ENCODE results near the gene OXNAD1.

Gene OXNAD1

DNA sequence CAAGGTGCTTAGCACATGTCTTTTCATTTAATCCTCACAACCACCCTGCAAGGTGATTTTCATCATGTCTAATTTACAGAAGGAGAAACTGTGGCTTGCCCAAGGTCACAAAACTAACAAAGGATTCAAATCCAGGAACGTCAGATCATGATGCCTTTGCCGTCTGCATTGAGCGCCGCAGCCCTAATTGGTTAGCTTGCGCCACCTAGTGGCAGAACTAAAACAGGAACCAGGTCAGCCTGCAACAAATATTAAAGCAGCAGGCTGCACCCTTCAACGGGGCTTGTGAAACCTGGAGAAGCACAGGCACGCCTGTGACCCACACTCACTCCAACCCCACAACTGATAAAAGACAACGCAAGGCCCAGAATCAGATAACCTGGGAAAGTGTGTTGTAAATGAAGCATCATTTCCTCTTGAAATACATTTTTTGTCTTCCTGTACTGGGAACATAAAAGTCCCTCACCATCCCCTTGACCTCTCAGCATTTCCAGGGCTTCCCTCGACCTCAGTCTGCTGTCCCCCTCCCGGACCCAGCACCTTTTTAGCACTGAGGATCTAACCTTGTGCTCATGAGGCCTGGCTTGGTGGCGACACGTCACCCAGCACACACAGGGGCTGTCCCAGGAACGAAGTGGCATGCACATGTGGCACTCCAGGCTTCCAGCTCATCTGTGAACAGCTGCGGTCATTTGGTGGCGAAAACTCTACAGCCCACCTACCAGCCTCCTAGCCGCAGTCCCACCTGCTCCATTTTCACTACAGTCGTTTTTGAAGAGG lies 17.5 kb upstream of the OXNAD1 start:
- peak; percentile 74 for DNase-seq

DNA sequence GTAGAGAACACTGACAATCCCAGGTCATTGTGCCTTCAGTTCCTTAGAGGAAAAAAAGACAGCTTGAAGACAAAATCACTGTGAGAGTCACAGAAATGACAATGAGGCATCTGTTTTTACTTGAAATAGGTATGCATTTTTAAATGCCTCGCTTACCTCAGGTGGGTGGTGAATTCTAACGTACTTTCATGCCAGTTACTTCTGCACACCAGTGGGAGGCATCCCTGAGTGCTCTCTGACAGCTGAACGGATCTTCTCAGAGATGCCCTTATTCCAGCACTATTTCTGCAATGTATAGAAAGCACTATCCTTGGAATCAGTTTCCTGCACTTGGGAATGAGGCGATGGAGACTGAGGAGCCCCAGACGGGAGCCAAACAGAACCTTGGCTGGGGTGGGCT lies 16.5 kb upstream of the OXNAD1 start:
- DNase-seq: no peak

DNA sequence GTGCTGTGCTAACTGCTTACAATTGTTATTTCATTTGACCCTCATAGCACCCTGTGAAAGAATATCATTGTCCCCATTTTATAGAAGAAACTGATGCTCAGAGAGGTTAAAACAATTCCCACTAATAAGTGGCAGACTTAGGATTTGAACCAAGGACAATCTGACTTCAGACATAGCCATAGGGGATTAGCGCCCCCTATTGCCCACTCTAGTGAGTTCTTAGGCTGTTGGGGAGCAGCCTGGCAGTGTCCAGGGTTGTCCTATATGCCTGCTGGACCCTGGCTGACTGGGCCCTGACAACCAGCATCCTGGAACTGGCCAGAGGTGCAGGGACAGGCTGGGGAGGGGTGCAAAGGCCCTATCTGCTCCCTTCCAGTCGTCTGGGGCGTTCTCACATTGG lies 15.7 kb upstream of the OXNAD1 start:
- peak; percentile 9 for DNase-seq

DNA sequence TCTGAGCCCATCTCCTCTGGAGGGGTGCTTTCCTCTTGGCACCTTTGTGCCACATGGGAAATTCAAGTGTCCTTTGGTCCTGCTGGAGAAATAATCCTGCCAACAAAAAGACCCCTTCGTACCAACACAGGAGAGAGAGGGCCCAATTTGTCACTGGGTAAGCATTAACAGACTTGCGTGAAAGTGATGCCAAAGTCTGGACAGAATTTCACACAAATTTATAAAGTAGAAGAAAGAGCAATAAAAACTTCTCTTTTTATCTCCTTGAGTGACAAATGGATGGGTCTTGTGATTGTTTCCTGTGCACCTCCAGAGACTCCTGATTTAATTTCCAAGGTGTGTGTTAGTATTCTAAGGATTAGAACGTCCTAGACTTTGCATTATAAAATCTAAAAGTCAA lies 15.1 kb upstream of the OXNAD1 start:
- no peak for DNase-seq

DNA sequence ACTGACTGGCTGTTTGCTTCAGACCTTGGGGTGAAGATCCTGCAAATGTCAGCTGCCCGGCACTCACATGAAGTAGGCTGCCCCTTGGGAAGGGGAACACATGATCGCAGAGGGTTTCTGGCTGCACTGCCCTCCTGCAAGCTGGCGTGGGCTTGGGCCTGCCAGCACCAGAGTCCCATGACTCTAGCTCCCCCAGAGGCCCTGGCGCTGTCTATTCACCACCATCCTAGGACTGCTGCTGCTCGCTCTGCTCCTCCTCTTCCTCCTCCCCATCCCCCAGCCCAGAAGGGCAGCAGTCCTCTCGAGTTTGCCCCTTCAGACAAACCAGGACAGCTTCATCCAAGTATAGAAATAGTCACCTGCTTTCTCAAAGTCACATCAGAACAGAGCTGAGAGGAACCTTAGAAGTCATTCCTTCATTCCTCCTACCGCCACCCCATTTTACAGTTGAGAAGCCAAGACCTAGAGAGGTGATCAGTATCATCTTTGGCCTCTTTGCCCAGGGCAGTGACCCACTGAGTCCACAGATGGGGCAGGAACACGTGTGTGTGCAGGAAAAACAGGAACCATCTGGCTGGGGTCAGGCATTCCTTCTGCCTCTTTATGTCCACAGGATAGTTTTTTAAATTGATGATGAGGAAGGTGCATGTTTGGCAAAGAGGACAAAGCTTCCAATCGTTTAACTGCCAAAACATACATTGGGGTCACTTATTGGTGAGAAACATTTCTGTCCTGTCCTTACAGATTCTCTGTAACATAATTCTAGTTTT lies 13.5 kb upstream of the OXNAD1 start:
- DNase-seq: no peak

- peak; percentile 68 for DNase-seq
Observed at GRCh38 chr3:16252243-16252978, 12.6 kb upstream of the OXNAD1 start.

DNA sequence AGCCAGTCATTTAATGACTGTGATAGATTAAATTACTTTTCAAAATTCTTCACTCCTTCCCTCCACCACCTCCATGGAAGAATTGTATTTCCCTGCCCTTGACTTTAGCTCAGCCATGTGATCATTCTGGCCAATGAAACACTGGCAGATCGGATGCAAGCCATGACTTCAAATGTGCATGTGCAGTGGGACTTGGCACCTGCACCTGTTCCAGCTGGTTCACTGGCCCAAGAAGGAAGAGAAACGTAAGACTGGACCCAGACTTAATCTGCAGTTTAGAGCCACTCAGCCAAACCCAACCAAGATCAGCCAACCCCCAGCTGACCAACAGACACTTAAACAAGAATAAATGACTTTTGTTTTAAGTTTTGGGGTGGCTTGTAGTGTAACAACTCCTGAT lies 12.0 kb upstream of the OXNAD1 start:
- DNase-seq: peak; percentile 1

DNA sequence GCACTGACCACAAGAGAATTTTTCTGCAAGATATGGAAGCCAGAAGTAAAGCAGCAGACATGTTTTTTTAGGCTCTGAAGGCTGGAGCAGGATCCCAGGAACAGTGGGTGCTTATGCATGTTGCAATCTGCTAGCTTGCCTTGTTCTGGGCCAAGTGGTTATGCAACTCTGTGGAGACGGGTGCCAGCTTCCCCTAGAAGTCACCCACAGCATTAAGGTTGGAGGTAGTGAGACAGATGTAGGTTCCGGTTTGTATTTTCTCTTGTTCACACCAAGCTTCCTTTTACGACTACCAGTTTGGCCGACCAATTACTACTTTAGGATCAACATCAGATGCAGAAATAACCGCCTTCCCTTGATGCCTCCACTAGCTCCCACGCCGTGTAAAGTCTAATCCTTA lies 11.4 kb upstream of the OXNAD1 start:
- DNase-seq: no peak

DNA sequence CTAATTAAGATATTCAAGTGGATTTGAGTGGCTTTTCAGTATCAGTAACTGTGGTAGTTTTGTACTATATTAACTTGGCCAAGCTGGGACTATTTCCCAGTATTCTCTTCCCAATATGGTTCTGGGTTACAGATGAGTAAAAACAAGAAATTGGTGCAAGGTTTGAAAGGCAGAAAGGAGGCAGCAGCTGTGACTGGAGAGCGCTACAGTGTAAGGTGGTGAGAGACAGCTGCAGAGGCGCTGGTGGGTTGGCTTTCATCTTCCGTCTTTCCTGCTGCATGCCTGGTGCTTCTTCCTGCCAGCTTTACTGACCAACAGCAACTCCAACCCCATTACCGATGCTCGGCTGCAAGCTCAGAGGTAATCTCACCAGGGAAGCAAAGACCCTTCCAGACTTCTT lies 10.1 kb upstream of the OXNAD1 start:
- no peak for DNase-seq

DNA sequence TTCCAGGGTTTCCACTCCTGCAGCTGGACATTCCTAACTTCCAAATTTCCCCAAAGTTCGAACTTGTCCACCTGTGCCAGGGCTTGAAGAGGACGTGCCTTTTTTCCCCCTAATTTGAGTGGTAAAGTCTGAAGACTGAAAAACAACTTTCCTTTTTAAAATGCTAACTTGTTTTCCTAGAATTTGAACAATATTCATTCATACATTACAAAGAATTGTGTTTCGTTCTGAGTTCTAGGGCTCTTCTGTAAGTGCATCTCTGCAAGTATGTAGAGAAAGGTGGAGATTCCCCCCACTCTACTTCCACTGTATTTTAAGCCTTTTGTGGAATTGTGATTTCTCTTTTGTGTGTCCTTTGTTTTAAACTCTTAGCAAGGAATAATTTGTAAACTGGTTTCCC lies 9.7 kb upstream of the OXNAD1 start:
- DNase-seq: no peak

DNA sequence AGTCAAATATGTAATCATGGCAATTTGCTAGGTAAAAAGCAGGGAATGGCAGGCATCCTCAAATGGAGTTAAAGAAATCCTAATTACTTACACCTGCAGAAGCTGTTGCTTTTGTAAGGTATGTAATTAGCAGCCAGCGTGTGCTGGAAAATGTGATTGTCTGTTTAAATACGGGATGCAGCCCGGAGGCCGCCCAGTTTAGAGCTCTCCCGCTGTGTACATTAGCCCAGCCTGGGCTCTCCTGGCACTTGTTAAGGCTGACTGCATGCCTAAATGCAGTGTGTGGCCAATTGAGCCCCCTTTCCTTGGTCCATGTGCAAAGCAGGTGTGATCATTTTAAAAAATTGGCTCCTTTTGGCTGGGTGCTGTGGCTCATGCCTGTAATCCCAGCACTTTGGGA lies 9.3 kb upstream of the OXNAD1 start:
- no peak for DNase-seq

DNA sequence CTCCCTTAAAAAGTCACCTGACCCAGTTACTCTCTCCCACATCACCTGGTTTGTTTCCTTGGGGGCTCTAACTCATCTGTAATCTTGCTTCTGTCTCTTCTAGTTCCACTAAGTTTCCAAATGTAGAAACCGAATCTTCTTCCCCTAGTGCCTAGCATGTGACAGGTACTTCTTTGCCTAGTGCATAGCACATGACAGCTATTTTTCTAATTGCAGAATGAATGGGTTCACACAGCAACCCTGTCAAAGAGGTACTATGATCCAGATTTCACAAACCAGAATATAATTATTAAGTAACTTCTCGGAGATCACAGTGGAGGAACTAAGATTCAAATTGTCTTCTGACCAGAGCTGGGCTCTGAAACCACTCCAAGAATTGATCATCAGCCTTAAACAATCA lies 7.7 kb upstream of the OXNAD1 start:
- no peak for DNase-seq

- DNase-seq: no peak
Observed at GRCh38 chr3:16258177-16258576, 6.8 kb upstream of the OXNAD1 start.

- DNase-seq: no peak
Observed at GRCh38 chr3:16258866-16259265, 6.1 kb upstream of the OXNAD1 start.

- no peak for DNase-seq
Observed at GRCh38 chr3:16260046-16260445, 5.0 kb upstream of the OXNAD1 start.

GRCh38 chr3:16262174-16262573 lies 2.8 kb upstream of the OXNAD1 start:
- DNase-seq: no peak

- DNase-seq: no peak
Observed at GRCh38 chr3:16264174-16264707, 771 bp upstream of the OXNAD1 start.

GRCh38 chr3:16265455-16265786 lies 409 bp downstream of the OXNAD1 start:
- no peak for DNase-seq

DNA sequence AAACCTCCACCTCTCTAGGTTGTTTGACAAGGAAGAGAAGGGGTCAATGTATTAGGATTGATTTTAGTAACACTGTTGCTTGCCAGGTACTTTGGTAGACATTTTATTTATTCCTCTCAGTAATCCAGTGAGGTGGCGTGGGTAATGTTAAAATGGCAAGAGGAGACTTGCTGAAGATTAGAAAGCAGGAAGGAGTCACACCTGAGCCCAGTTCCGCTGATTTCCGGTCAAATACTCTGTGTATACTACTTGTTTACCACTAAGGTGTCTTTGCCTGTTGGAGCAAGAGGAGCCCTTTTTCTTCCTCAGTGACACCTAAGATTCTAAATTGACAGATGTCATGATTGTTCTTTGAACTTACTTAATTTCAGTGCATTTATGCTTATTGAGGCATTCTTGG lies 1.7 kb downstream of the OXNAD1 start:
- no peak for DNase-seq

DNA sequence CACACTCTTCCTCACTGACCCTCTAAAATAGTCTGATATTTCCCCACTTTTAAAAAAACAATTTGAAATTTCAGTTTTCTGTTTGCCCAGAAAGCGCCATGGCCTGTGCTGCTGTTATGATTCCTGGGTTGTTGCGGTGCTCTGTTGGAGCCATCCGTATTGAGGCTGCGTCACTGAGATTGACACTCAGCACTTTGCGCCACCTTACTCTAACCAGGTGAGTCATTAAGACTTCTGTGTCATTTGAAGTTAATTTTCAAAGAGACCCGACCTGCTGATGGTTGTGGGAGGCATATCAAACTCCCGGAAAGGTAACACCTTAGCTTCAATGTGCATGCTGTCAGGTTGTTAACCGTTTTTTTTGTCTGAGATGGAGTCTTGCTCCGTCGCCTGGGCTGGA lies 5.8 kb downstream of the OXNAD1 start:
- DNase-seq: no peak

DNA sequence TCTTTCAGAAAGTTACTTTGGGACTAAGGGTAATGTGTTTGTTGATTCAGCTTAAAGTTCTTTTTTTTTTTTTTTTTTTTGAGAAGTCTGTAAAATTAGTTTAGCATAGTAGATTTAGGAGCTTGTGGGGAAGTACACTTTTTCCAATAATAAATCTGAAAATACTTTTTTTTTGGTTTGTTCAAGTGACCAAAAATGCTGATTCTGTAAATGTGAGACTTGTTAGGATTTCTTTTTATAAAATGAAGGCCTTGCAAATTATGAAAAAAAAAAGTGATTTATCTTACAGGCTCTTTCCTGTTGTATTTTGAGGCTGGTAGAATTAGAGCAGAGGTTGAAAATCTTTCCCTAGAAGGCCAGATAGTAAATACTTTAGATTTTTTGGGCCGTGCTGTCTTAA lies 7.6 kb downstream of the OXNAD1 start:
- DNase-seq: no peak

GRCh38 chr3:16273867-16274266 lies 8.9 kb downstream of the OXNAD1 start:
- DNase-seq: no peak

DNA sequence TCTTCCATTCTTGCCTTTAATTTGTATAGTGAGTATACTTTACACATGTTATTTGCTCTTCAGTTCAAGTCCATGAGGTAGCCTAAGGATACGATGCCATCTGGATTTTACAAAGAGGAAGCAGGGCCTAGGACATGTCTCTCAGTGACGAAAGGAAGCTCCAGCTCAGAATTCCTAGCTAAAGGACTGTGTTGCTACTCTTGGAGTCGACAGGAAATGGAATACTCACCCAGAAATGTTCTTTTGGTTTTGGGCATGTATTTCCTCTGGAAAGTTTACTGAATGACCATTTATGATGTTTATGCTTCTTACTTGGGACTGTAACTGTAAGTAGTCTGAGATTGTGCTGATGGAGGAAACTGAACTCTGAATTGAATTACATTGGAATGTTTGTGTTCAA lies 12.5 kb downstream of the OXNAD1 start:
- no peak for DNase-seq
